Neural cell (in vitro differentiated cells): ENCODE data around the gene BCKDHB.

Source experiments
- EP300 ChIP-seq: fragments of 450-650 bp; conservative IDR thresholded peaks from 2 replicates; pipeline ENCODE4 v1.6.1; 2014; ENCODE audit warnings: antibody characterized with exemption, mild to moderate bottlenecking, moderate library complexity; ENCODE audit not compliant: poor library complexity, severe bottlenecking
- EZH2 ChIP-seq: fragments of 200-600, 300-800 bp; shearing (Covaris generic), sonication (generic); IDR thresholded peaks from 2 replicates; pipeline ENCODE4 v1.6.1; 2014; ENCODE audit warnings: antibody characterized with exemption, low read length, borderline replicate concordance, mild to moderate bottlenecking; ENCODE audit not compliant: insufficient read depth, poor library complexity, severe bottlenecking
- POLR2AphosphoS5 ChIP-seq: IDR thresholded peaks from 2 replicates; pipeline ENCODE4 v1.6.1; 2012
- TF ChIP-seq, protein P1 (sequence below): fragments of 450-650 bp; IDR thresholded peaks from 2 replicates; pipeline ENCODE4 v1.5.1; 2014; ENCODE audit warnings: antibody characterized with exemption, mild to moderate bottlenecking, moderate library complexity; ENCODE audit not compliant: poor library complexity, severe bottlenecking

DNA sequence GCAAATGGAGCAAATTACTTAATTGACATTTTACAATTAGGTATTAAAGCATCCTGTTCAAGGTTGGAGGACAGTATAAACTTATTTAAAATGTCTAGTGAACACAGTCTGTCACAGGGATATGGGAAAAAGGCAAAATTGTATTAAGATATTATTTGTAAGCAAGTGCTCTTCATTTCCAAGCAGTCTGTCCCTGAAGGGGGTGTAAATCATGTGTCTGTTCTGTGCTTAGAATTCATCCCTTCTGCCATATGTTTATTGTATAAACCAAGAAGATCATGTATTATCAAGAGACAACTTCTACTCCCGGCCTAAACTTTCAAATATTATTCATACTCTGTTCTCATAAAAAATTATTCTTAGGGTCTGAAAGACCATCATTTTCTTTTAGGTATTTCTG, 144.8 kb downstream of the BCKDHB start:
- TF ChIP-seq POLR2AphosphoS5 (no peak), EP300 (no peak), EZH2 (no peak)
- TF ChIP-seq, protein P1, sequence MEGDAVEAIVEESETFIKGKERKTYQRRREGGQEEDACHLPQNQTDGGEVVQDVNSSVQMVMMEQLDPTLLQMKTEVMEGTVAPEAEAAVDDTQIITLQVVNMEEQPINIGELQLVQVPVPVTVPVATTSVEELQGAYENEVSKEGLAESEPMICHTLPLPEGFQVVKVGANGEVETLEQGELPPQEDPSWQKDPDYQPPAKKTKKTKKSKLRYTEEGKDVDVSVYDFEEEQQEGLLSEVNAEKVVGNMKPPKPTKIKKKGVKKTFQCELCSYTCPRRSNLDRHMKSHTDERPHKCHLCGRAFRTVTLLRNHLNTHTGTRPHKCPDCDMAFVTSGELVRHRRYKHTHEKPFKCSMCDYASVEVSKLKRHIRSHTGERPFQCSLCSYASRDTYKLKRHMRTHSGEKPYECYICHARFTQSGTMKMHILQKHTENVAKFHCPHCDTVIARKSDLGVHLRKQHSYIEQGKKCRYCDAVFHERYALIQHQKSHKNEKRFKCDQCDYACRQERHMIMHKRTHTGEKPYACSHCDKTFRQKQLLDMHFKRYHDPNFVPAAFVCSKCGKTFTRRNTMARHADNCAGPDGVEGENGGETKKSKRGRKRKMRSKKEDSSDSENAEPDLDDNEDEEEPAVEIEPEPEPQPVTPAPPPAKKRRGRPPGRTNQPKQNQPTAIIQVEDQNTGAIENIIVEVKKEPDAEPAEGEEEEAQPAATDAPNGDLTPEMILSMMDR = no peak
